HG03457 (cell line): ENCODE measurements around the gene PRRT3.

ENCODE experiments used
- ATAC-seq: cut with Tn5 transposase; IDR thresholded peaks from one replicate; pipeline ENCODE4 v1.9.1; 2021; ENCODE audit warnings: moderate number of reproducible peaks; ENCODE audit not compliant: unreplicated experiment

The PRRT3 gene

DNA sequence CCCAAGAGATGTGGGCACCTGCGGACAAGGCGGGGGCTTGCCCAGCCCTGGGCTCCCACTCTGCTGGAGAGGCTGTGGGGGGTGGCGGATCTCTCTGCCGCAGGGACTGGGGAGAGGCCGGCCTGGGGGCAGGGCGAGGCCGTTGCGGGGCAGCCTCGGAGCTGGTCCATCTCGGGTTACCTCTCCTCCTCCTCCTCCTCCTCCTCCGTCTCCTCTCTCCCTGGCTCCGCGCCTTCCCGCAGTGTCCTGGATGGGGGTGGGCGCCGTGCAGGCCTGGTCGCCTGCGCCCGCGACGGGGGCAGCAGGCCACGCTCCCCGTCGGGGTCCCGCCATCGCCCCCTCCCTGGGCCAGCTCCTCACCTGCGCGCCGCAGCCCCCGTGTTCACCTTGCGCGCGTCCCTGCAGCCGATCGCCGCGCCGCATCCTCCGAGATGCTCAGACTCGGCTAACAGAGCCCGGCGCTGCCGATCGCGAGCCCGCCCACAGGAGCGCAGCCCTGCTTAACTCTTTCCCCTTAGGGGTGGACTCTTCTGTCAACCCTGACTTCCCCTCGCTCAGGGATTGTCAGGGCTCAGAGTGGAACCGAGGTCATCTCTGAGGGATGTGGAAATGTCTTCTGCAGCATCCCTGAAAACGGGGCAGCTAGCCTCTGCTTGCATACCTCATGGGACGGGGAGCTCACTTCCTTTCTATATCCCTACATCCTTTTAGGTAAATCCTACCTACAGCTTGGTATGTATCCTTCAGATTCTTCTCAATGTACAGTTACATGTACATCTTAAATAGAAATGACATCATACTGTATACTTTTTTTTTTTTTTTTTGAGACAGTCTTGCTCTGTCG lies at the start of gene PRRT3:
Gene PRRT3, minus strand, starts transcription at position 447 of the 844 bp plus-strand sequence. CDS start 2,293 bp downstream, outside the sequence.
- peak; percentile 75 for ATAC-seq

DNA sequence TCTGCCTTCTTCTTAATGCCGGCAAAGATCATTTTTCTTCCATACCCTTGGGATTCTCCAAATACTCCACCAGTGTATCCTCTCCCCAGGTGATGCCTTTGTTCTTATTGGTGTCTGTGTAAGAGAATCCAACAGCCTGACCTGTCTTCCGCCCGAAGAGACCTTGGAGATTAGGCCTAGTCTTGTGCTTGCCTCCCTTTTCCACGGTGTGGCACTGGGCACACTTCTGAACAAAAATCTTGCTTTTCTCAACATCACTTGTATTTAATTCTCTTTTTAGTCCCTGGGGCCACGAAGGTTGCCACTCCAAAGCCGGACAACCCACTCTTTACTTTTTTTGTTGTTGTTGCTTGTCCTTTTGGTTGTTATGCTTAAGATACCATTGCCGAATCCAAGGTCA lies 48.5 kb upstream of the PRRT3 start:
- no peak for ATAC-seq

DNA sequence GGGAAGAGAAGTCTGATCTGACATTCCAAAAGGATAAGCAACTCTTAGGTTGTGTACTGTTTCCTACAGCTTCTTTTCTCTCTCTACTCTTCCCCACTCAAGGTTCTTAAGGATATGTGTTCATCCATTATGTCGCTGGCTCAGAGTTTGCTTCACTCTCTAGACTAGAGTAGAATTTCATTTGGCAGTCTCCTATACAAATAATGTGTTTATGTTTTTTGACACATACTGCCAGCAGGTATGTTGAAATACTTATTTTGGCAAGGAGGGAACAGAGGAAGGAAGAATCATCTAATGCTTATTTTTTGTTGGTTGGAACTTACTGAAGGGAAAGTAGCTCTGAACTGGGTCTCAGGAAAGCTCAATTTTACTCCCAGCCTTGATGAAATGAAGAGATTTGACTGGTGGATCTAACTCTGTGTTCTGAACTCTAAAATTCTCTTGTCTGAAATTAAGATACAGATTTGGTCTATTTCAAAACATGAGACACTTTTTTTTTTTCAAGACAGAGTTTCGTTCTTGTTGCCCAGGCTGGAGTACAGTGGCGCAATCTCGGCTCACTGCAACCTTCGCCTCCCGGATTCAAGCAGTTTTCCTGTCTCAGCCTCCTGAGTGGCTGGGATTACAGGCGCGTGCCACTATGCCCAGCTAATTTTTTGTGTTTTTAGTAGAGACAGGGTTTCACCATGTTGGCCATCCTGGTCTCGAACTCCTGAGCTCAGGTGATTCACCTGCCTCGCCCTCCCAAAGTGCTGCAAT lies 42.1 kb upstream of the PRRT3 start:
- ATAC-seq: no peak

DNA sequence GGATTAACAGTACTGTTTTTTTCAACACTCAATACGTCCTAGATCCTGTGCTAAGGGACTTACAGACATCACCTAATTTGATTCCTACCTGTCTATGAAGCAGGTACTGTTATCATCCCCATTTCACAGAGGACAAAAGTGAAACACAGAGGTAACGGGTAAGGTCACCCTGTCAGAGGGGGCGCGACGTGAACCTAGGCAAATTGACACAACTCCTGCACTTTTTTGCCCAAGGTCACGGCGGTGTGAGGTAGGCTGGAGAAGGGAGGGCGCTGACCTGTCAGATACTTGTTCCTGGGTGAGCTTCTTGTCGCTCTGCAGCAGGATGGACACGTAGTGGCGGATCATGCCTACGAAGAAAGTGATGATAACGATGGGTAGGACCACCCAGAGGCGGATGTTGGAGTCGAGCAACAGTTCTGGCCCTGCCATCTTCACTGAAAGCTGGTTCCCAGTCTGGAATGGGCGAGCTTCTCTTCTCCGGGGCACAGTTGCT lies 34.1 kb upstream of the PRRT3 start:
- peak; percentile 13 for ATAC-seq

DNA sequence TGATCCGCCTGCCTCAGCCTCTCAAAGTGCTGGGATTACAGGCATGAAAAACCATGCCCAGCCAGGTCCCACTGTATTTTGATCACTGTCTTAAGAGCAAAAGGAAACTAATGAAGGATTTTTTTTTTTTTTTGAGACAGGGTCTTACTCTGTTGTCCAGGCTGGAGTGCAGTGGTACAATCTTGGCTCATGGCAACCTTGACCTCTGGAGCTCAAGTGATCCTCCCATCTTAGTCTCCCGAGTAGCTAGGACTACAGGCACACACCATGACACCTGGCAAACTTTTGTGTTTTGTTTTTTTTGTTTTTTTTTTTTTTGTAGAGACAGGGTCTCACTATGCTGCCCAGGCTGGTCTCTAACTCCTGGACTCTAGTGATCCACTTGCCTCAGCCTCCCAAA lies 28.0 kb upstream of the PRRT3 start:
- no peak for ATAC-seq

DNA sequence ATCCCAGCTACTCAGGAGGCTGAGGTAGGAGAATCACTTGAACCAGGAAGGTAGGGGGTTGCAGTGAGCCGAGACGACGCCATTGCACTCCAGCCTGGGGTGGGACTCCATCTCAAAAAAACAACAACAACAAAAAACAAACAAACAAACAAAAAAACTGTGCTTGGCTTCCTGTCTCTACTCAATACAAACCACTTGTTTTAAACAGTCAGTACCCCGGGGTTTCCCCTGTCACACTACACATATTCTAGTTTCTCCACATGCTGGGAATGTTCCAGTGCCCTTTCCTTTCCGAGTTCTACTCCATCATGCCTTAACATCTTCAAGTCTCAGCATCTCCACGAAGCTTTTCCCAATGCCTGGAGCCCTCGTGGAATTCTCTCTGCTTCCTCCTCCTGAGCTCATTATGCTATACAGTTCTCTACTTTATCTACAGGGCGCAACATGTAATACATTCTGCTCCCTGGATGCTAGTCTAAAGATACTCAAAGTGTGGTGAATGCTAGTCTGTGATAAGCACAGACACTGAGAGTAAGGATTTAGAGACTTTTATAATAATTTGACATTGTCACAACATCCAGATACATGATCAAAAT lies 26.6 kb upstream of the PRRT3 start:
- ATAC-seq: no peak

DNA sequence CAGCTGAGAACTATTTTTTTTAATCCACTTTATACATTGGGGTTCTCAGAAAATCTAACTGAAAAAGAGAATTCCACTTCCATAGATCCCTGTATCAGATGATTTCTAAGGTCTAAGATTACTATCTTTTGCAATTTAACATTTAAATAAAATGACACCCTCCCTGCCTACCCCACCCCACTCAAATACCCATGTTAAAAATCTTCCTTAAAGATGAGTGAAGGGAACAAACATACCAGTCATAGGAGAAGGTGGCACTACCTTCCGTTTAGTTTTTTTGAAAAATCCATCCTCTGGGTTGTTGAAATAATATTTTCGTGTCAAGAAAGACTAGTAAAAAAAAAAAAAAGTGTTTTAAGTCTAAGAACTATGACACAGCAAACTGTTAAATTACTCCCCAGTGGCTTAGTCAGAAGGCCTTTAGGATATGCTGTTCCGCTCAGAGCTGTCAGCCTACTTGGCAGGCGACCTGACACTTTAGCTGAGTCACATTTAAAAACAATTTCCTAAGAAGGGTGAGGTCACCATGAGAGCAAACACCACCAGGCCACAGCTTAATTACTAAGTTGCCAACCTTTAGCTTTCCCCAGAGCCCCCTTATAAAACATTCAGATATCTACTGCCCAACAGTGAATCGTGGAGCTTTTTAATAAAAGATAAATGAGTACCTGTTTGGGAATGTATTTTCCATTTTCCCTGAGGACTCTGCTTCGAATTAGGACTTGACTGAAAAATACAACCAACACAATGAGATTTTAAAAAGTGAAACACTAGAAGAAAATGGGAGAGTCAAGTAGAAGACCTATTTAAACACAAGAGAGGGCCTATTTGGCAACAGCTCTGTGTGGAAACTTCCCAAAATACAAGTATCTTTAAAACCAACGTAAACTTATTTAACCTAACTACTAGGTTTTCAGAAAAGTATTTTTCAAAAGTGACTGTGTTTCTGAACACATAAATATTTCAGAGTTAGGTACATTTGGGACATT lies 24.8 kb upstream of the PRRT3 start:
- no peak for ATAC-seq

DNA sequence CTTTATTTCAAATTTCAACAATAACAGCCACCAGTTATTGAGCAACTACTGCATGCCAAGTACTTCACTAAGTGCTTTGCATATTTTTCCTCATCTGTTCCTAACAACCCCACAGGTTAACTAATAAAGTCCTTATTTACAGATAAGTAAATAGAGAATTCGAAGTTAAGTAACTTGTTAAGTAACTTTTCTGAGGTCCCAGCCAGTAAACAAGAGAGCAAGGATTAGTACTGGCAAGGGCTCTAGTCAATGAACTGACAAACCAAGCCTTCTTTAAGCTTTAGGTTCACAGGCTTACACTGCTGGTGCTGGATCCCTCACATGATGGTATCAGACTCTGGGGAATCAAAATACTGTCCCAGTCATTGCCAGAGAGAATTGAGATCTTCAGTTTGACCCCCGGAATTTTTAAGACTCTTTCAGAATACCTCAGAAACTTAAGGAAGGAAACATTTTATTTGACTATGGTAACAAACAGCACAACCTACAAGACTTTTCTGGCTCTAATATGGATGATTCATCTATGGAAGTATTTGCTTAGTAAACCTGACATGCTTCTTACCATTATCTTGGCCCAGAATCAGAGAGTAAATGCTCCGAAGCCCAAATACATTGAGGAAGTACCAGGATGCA lies 17.9 kb upstream of the PRRT3 start:
- ATAC-seq: no peak

DNA sequence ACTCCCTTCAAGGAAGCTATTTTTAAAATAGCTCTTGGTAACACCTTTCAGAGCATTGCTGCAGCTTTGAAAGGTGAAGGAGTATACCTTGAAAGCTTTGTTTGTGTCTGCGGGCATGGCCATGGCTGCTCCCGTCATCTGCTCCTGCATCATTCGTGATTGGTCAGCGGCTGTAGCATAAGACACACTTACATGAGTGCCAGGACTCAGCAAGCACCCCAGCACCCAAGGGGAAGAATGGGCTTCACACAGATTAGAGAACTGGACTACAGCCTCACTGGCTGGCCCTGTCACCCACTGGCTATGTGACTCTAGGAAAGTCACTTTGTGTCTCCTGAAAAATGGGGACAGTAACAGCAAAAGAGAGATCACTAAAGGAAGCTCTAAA lies 17.4 kb upstream of the PRRT3 start:
- ATAC-seq: no peak

DNA sequence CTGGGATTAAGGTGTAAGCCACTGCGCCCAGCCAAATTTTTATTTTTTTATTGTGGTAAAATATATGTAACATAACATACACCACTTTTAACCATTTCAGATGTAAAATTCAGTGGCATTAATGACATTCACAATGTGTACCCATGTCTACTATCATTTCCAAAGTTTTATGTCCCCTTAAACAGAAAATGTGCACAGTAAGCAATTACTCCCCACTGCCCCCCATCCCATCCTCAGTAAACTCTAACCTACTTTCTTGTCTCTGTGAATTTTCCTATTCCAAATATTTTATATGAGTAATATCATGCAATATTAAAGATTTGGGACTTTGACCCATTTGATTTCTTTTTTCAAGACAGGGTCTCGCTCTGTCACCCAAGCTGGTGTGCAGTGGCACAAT lies 14.6 kb upstream of the PRRT3 start:
- no peak for ATAC-seq

DNA sequence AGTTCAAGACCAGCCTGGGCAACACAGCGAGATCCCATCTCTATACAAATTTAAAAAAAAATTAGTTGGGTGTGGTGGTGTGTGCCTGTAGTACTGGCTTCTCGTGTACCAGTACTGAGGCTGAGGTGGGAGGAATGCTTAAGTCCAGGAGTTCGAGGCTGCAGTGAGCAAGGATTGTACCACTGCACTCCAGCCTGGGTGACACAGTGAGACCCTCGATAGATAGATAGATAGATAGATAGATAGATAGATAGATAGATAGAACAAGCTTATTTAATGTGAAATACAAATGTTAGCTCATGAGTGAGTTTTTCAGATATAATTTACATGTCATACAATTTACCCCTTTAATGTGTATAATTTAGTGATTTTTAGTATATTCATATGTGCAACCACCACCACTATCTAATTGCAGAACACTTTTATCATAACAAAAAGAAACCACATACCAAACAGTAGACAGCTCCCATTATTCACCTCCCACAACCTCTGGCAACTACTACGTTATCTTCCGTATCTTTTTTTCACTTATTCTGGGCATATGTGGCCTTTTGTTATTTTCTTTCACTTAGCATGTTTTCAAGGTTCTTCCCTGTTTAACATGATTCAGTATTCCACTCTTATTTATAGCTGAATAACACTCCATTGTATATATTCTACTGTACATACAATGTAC lies 13.1 kb upstream of the PRRT3 start:
- ATAC-seq: no peak

DNA sequence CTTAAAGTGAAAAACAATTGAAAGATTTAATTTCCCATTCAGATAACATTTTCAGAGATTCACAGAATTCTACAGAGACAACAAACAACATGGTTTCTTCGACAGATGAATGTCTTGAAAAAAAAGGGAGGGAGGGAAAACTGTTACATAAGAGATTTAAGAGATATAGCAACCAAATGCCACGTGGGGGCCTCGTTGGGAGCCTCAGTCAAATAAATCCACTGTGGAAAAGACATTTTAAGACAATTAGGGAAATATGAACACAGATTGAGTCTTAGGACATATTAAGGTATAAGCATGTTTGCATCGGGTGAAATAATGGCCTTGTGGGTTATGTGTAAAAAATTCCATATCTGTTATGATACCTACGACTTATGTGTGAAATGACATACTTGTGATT lies 5.0 kb upstream of the PRRT3 start:
- no peak for ATAC-seq

DNA sequence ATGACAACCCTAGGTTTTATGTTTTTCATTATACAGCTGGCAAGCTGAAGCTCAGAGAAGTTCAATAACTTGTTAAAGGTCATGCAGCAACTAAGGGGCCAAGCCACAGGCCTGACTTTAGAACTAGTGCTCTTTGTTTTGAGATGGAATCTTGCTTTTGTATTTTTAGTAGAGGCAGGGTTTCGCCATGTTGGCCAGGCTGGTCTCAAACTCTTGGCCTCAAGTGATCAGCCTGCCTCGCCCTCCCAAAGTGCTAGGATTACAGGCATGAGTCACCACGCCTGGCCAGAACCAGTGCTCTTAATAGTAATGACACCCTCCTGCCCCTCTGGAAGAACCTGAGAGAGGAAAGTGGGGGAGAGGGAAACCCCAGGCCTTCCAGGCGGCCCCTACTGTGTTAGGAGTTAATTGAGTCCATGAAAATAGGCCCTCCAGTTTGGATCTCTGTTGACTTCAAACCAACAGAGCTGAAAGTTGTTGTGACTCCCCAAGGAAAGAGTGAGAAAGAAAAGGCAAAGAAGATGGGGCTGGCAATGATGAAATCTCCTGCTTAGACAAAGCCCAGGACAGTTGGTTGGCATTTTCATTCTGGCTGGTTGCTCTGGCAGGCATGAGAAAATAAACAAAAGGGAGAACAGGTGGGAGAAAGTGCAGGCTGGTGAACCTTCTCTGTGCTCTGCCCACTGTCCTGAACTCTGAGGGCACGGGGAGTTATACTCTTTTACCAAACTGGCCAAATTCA lies 3.6 kb upstream of the PRRT3 start:
- ATAC-seq: no peak

DNA sequence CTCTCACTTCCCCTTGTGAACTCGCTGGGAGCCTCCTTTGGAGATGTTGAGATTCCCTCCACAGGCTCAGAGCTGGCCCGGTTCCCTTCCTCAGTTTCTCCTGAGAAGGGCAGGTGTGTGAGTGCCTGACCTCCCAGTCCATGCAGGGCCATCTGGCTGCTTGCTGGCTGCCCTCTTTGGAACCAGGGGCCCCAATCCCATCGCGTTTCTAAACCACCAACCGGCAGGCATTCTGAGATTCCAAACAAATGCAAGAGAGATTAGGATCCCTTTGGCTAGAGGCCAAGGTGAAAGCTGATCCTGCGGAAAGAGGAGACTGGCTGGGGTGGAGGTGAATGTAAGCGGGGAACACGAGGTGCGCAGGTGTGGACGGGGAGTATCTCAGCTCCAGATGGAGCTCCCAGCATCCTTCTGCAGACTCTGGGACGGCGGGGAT lies 2.9 kb upstream of the PRRT3 start:
- no peak for ATAC-seq

DNA sequence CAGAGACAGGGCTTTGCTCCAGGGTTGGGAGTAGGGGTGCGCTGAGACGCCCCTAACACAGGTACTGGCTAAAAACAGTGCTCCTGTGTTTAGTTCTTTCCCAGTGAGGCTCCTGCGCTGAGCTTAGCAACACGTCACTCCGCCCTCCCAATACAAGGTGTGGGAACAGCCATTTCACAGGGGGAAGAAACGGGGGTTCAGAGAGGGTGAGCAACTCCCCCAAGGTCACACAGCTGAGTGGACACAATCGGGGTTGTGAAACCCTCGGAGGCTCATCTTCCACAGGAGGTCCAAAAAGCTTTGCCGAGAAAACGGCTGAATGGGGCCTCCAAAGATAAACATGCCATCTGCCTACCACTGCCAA lies 628 bp downstream of the PRRT3 start:
- no peak for ATAC-seq

DNA sequence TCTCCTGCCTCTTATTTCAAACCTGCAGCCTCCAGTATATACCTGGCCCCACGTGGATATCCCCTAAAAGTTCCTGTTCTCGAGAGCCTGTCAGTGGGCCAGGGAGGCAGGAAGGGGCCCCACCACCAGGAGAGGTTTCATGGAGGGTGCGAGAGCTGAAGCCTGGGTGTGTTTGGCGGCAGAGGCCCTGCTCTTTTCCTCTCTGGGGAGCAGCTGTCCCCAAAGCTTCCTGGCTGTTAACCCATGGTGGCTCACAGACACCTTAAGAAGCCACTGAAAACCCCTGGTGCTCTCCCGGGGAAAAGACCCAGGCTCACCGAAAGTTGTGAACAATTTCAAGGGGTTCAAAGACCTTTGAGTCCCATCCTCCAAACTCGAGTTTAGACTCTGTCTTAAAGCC lies 1.1 kb downstream of the PRRT3 start:
- no peak for ATAC-seq

DNA sequence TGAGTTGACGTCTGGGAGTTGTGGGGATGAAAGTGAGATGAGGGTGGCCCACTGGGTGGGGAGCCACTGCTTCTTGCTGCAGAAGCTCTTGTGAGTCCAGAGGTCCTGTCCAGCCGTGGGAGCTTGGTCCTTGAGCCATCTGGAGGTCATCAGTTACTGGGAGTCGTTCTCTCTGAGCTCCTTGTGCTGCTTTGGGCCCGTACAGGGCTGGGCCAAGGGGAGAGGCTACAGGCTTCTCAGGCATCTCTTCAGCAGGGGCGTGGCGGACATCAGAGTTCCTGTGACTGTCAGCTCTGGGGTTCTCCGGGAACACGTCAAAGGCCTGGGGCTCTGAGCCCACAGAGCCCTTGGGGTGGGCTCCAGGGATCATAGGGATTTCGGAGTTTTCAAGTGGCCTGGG lies 2.6 kb downstream of the PRRT3 start:
- ATAC-seq: no peak

DNA sequence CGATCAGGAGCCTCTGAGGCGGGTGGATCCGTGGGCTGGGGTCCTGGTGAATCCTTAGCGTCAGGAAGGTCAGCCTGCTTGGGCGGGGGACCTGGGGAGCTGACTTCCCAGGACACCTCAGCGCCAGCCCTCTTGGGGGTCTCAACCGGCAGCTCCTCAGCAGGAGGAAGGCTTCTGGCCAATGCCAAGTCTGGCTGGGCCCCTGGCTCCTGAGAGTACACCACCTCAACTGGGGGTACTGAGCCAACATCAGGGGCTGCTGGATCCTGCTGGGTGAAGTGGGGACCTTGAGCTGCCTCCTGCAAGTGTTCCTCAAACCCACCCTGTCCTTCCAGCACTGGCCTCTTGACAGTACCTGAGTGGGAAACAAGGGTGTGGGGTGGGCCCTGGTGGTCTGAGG lies 3.1 kb downstream of the PRRT3 start:
- ATAC-seq: no peak

DNA sequence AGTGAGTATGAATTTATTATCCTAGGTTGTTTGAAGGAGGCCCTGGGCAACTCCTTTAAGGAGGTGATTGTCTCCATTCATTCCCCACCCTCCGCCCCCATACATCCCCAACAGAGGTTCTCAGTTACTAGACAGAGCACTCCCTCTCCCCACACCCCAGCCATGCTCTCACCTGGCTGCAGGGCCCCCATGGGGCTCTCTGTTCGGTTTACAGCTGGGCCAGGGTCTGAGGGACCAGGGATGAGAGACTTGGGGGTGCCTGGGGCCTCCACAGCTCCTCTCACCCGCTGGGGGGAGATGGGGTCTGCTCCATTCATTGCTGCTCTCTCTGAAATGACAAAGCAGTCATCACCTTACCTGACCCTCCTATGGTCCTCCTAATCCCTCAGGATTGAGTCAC lies 3.6 kb downstream of the PRRT3 start:
- ATAC-seq: no peak
